HL-60 (cell line): ENCODE results near the gene KIR3DL1.
"Not testable (repeated sequence)": the region's sequence is repeated elsewhere in the genome, so short reads cannot be mapped to it uniquely, and the experiment has no call there.

ENCODE experiments used
- DNase-seq, 2 experiments: peaks; one replicate each; pipeline ENCODE4 v3.0.0-alpha.2; 2010 to 2020; ENCODE audit warnings: low read depth in 1 of 2, low spot score in 1 of 2
- H3K27ac ChIP-seq: fragments of 250-450 bp; sonication (Bioruptor Pico); replicated peaks from 2 replicates; pipeline ENCODE4 v1.5.1; 2020; ENCODE audit warnings: mild to moderate bottlenecking, moderate library complexity
- H3K27me3 ChIP-seq: fragments of 250-450 bp; sonication (Bioruptor Pico); 2 replicates; pipeline ENCODE4 v1.5.1; 2021; ENCODE audit warnings: mild to moderate bottlenecking, moderate library complexity; ENCODE audit not compliant: insufficient read depth, poor library complexity, severe bottlenecking
- H3K4me3 ChIP-seq: replicated peaks from 2 replicates; pipeline ENCODE4 v1.5.1; 2011; ENCODE audit warnings: mild to moderate bottlenecking, control low read depth, low read length; ENCODE audit not compliant: insufficient read depth
- CTCF ChIP-seq: IDR thresholded peaks from one replicate; pipeline ENCODE4 v1.5.1; 2011; ENCODE audit warnings: low read length, control low read depth, inconsistent platforms; ENCODE audit not compliant: insufficient read depth
- GABPA ChIP-seq: IDR thresholded peaks from 2 replicates; pipeline ENCODE4 v1.6.1; 2012; ENCODE audit warnings: low read depth
- POLR2AphosphoS5 ChIP-seq: IDR thresholded peaks from 2 replicates; pipeline ENCODE4 v1.6.1; 2012; ENCODE audit warnings: low read depth
- REST ChIP-seq: IDR thresholded peaks from 2 replicates; pipeline ENCODE4 v1.6.1; 2012; ENCODE audit warnings: low read depth; ENCODE audit not compliant: insufficient replicate concordance
- SPI1 ChIP-seq: IDR thresholded peaks from 2 replicates; pipeline ENCODE4 v1.6.1; 2012; ENCODE audit warnings: low read depth, mild to moderate bottlenecking, borderline replicate concordance

KIR3DL1 gene

GRCh38 chr19:54850930-54851329, 34.7 kb downstream of the KIR3DL1 start:
- Histone ChIP-seq H3K4me3 (no peak overlapping the region), H3K27me3 (no peaks in the 10 kb centered on the region), H3K27ac (peak overlapping the region; percentile 74)
- no peak for DNase-seq
- TF ChIP-seq CTCF = no peak
- TF ChIP-seq POLR2AphosphoS5 = no peak
- TF ChIP-seq GABPA = no peak
- TF ChIP-seq SPI1 = no peak
- TF ChIP-seq REST = no peak

- peak overlapping the region; percentile 74 for H3K27ac ChIP-seq
- no peak overlapping the region for H3K4me3 ChIP-seq
- H3K27me3 ChIP-seq = no peaks in the 10 kb centered on the region
- peak; percentile 25 to 79 for DNase-seq
- TF ChIP-seq POLR2AphosphoS5 = peak; percentile 61
- TF ChIP-seq SPI1 = peak; percentile 87
- no peak for TF ChIP-seq REST
- TF ChIP-seq CTCF = no peak
- no peak for TF ChIP-seq GABPA
Observed at GRCh38 chr19:54851353-54851752, 35.1 kb downstream of the KIR3DL1 start.

- H3K4me3 ChIP-seq, H3K27me3 ChIP-seq, H3K27ac ChIP-seq: not testable (repeated sequence)
- DNase-seq = peak in 1 of 2 experiments; percentile 32
- TF ChIP-seq SPI1 = peak; percentile 23; the same call in 1 of the 2 replicates
Observed at GRCh38 chr19:54855241-54855640, 39.0 kb downstream of the KIR3DL1 start.

GRCh38 chr19:54858476-54858875, 42.2 kb downstream of the KIR3DL1 start:
- H3K27ac ChIP-seq, H3K4me3 ChIP-seq, DNase-seq, H3K27me3 ChIP-seq: not testable (repeated sequence)

- not testable (repeated sequence) for H3K4me3 ChIP-seq, H3K27me3 ChIP-seq
- DNase-seq = peak; percentile 33 to 74
- H3K27ac ChIP-seq = peak overlapping the region; percentile 54
- TF ChIP-seq POLR2AphosphoS5 = peak; percentile 35; the same call in 1 of the 2 replicates
Observed at GRCh38 chr19:54859421-54859820, 43.2 kb downstream of the KIR3DL1 start.

GRCh38 chr19:54863459-54863858, 47.2 kb downstream of the KIR3DL1 start:
- not testable (repeated sequence) for H3K4me3 ChIP-seq, H3K27ac ChIP-seq, H3K27me3 ChIP-seq, DNase-seq
